Osteocyte (in vitro differentiated cells): ENCODE measurements around the gene MRPL50. TPM values are rescaled to one million over a fixed set of nuclear protein-coding genes. Genes with fewer than 3 reads are reported as not detected.

Experiments used
- DNase-seq: peaks from one replicate; pipeline ENCODE4 v3.0.0; 2021; ENCODE audit warnings: mixed read lengths; ENCODE audit not compliant: unreplicated experiment; ENCODE audit errors: extremely low spot score
- H3K27ac Mint-ChIP-seq: one replicate; pipeline ENCODE4 v1.8.0; 2021; ENCODE audit warnings: mild to moderate bottlenecking, mixed read lengths; ENCODE audit not compliant: unreplicated experiment
- H3K27me3 Mint-ChIP-seq: one replicate; pipeline ENCODE4 v1.8.0; 2021; ENCODE audit warnings: mixed read lengths; ENCODE audit not compliant: unreplicated experiment
- H3K36me3 Mint-ChIP-seq: one replicate; pipeline ENCODE4 v1.8.0; 2021; ENCODE audit warnings: mixed read lengths; ENCODE audit not compliant: unreplicated experiment
- H3K4me1 Mint-ChIP-seq: one replicate; pipeline ENCODE4 v1.8.0; 2021; ENCODE audit warnings: mixed read lengths; ENCODE audit not compliant: unreplicated experiment
- H3K4me3 Mint-ChIP-seq: one replicate; pipeline ENCODE4 v1.8.0; 2021; ENCODE audit warnings: mild to moderate bottlenecking, moderate library complexity, mixed read lengths; ENCODE audit not compliant: unreplicated experiment
- H3K9me3 Mint-ChIP-seq: one replicate; pipeline ENCODE4 v1.8.0; 2021; ENCODE audit warnings: mixed read lengths; ENCODE audit not compliant: unreplicated experiment
- CTCF ChIP-seq: fragments of 200-600 bp; sonication (generic); IDR thresholded peaks from 2 replicates; pipeline ENCODE4 v1.5.0; 2021; ENCODE audit warnings: antibody characterized with exemption, mild to moderate bottlenecking, moderate library complexity
- total RNA-seq: library from RNA; stranded (reverse); gene quantifications from 2 replicates; pipeline ENCODE4 v1.2.1, GENCODE V29; 2021

MRPL50 gene
- total RNA-seq, 1 donor from 2014 or later, result 7.4 TPM

GRCh38 chr9:101400120-101400519, 1.7 kb upstream of the MRPL50 start:
- no peaks in the 10 kb centered on the region for H3K27me3 Mint-ChIP-seq
- DNase-seq, result no peak
- peak overlapping the region; percentile 99 for H3K4me3 Mint-ChIP-seq
- peaks cover 40% of the 10 kb centered on the region for H3K4me1 Mint-ChIP-seq
- H3K27ac Mint-ChIP-seq, result peak overlapping the region; percentile 42
- H3K9me3 Mint-ChIP-seq, result peaks cover 40% of the 10 kb centered on the region
- TF ChIP-seq CTCF, result no peak
- H3K36me3 Mint-ChIP-seq, result peaks cover 53% of the 10 kb centered on the region

- no peak for DNase-seq
- Mint-ChIP-seq H3K36me3 (peaks cover 53% of the 10 kb centered on the region), H3K4me3 (peak overlapping the region; percentile 99), H3K27me3 (no peaks in the 10 kb centered on the region), H3K4me1 (peaks cover 40% of the 10 kb centered on the region), H3K9me3 (peaks cover 35% of the 10 kb centered on the region), H3K27ac (peak overlapping the region; percentile 99)
- no peak for TF ChIP-seq CTCF
Observed at GRCh38 chr9:101399643-101399970, 1.2 kb upstream of the MRPL50 start.

- Mint-ChIP-seq H3K27me3 (no peaks in the 10 kb centered on the region), H3K36me3 (peaks cover 51% of the 10 kb centered on the region), H3K4me1 (peaks cover 40% of the 10 kb centered on the region), H3K27ac (peak overlapping the region; percentile 99), H3K4me3 (peak overlapping the region; percentile 99), H3K9me3 (peaks cover 35% of the 10 kb centered on the region)
- no peak for DNase-seq
- TF ChIP-seq CTCF, result no peak
Observed at GRCh38 chr9:101398930-101399642, 668 bp upstream of the MRPL50 start.

GRCh38 chr9:101397746-101398067, 711 bp downstream of the MRPL50 start:
- no peak for TF ChIP-seq CTCF
- H3K27ac Mint-ChIP-seq, result peak overlapping the region; percentile 99
- peaks cover 40% of the 10 kb centered on the region for H3K4me1 Mint-ChIP-seq
- H3K36me3 Mint-ChIP-seq, result peaks cover 42% of the 10 kb centered on the region
- DNase-seq, result no peak
- H3K27me3 Mint-ChIP-seq, result no peaks in the 10 kb centered on the region
- H3K9me3 Mint-ChIP-seq, result peaks cover 27% of the 10 kb centered on the region
- peak overlapping the region; percentile 99 for H3K4me3 Mint-ChIP-seq

- Mint-ChIP-seq H3K9me3 (peaks cover 20% of the 10 kb centered on the region), H3K36me3 (peaks cover 32% of the 10 kb centered on the region), H3K4me1 (peaks cover 18% of the 10 kb centered on the region), H3K4me3 (no peak overlapping the region), H3K27me3 (no peaks in the 10 kb centered on the region), H3K27ac (no peak overlapping the region)
- TF ChIP-seq CTCF, result no peak
- DNase-seq, result no peak
Observed at GRCh38 chr9:101394687-101395086, 3.7 kb downstream of the MRPL50 start.
